Caki2 (cell line): Measurements from ENCODE around the gene TTC28. TPM values are rescaled to one million over a fixed set of nuclear protein-coding genes. Genes with fewer than 3 reads are reported as not detected.
"Not testable (repeated sequence)": the region's sequence is repeated elsewhere in the genome, so short reads cannot be mapped to it uniquely, and the experiment has no call there.

Source experiments
- DNase-seq: peaks from one replicate; pipeline ENCODE4 v3.0.0-alpha.2; 2015; ENCODE audit warnings: low read depth
- in situ Hi-C: cut with HindIII; loops from 2 replicates; pipeline ENCODE4 v1.10.0; 2016; ENCODE audit warnings: low sequenced_read_pairs, low pct_unique_long_range_greater_than_20kb, mixed read lengths
- total RNA-seq: library from RNA; depleted of rRNA; stranded (reverse); fragments of >200 nt; shearing (Covaris generic); gene quantifications from 2 replicates; pipeline ENCODE4 v1.2.3, GENCODE V29; 2014; ENCODE audit warnings: low replicate concordance

TTC28 gene
- total RNA-seq, 1 experiment from 2014 or later: 9.8 TPM

- DNase-seq: no peak
- in situ Hi-C loops: no loop called here
Observed at GRCh38 chr22:28474330-28474729, 205.3 kb downstream of the TTC28 start.

- in situ Hi-C loops: no loop called here
- DNase-seq: no peak
Observed at GRCh38 chr22:28473258-28473657, 206.4 kb downstream of the TTC28 start.

GRCh38 chr22:28467055-28467454, 212.6 kb downstream of the TTC28 start:
- DNase-seq, in situ Hi-C loops: not testable (repeated sequence)

- no peak for DNase-seq
- in situ Hi-C loops: no loop called here
Observed at GRCh38 chr22:28466399-28466798, 213.2 kb downstream of the TTC28 start.

- in situ Hi-C loops: no loop called here
- DNase-seq: no peak
Observed at GRCh38 chr22:28465841-28466240, 213.8 kb downstream of the TTC28 start.

GRCh38 chr22:28464127-28464526, 215.5 kb downstream of the TTC28 start:
- in situ Hi-C loops: no loop called here
- DNase-seq: peak; percentile 14

GRCh38 chr22:28463408-28463807, 216.2 kb downstream of the TTC28 start:
- in situ Hi-C loops, DNase-seq: not testable (repeated sequence)

- in situ Hi-C loops: no loop called here
- no peak for DNase-seq
Observed at GRCh38 chr22:28462901-28463300, 216.7 kb downstream of the TTC28 start.

- in situ Hi-C loops: no loop called here
- no peak for DNase-seq
Observed at GRCh38 chr22:28462041-28462440, 217.6 kb downstream of the TTC28 start.

- no peak for DNase-seq
- in situ Hi-C loops: no loop called here
Observed at GRCh38 chr22:28454431-28455064, 225.1 kb downstream of the TTC28 start.

GRCh38 chr22:28450109-28450508, 229.5 kb downstream of the TTC28 start:
- no peak for DNase-seq
- in situ Hi-C loops: no loop called here

GRCh38 chr22:28449041-28449440, 230.6 kb downstream of the TTC28 start:
- DNase-seq: no peak
- in situ Hi-C loops: no loop called here

GRCh38 chr22:28448625-28449024, 231.0 kb downstream of the TTC28 start:
- in situ Hi-C loops: no loop called here
- no peak for DNase-seq

- in situ Hi-C loops: no loop called here
- DNase-seq: no peak
Observed at GRCh38 chr22:28444659-28445058, 235.0 kb downstream of the TTC28 start.

GRCh38 chr22:28443526-28443876, 236.1 kb downstream of the TTC28 start:
- in situ Hi-C loops: no loop called here
- no peak for DNase-seq

GRCh38 chr22:28442711-28443525, 236.7 kb downstream of the TTC28 start:
- no peak for DNase-seq
- in situ Hi-C loops: no loop called here

GRCh38 chr22:28442264-28442710, 237.4 kb downstream of the TTC28 start:
- no peak for DNase-seq
- in situ Hi-C loops: no loop called here

GRCh38 chr22:28441720-28442263, 237.8 kb downstream of the TTC28 start:
- in situ Hi-C loops: no loop called here
- no peak for DNase-seq

GRCh38 chr22:28440592-28441390, 238.8 kb downstream of the TTC28 start:
- DNase-seq: no peak
- in situ Hi-C loops: no loop called here
